ENCODE measurements around the gene LRFN2.

- TF ChIP-seq NANOG (IDR thresholded peaks at IDR 0.05; ENCODE audit: borderline replicate concordance) (no peak), CTCF (conservative IDR thresholded peaks at IDR 0.05; ENCODE audit: low read depth in 2 of 2) (no peak)
Measured at GRCh38 chr6:40352006-40352405, 235.2 kb downstream of the LRFN2 start.

Data from GM23338 (cell line).